Measurements from ENCODE around the gene TAF1B.

TAF1B gene

DNA sequence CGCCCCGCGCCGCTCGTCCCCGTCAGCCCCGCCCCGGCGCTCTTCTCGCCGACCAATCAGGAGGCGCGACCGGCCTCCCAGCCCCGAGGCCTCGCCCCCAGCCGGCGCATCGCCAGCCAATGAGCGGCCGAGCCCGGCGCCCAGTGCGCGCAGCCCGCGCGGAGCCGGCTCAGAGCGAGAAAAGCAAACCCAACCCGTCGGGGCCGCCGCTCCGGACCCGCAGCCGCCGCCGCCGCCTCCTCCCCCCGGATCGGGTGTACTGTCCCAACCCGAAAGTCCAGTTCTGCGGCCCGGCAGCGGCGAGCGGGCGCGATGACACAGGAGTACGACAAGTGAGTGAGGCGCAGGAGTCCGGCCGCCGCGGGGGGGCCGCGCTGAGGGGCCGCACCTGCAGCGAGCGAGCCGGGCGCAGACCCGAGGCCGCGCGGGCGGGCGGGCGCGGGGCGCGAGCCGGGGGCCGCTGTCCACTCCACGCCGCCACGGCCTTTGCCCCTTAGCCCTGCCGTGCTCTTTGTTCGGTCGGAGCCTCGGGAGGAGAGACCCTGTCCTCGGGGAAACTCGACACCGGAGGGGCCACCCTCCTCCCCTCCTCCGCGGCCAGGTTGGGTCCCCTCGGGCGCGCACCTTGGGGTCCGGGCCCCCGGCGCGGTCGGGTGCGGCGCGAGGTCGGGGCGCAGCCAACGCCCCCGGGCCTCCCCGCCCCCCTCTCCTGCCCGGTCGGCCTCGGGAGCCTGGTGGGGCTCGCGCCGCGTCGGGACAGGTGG, 108.4 kb downstream of the TAF1B start, which contains the start of gene GRHL1:
TSS of gene GRHL1 (plus strand) at position 172 of the 764 bp plus-strand sequence. CDS start at position 313, 141 bp downstream.
- Histone ChIP-seq H3K27ac (peak within 1 kb of the TSS in 7 of 11 experiments; percentile 11 to 57 (median 37); a peak in 10 of 22 replicates), H3K36me3 (no peaks in the 10 kb centered on the region), H3K9ac (peak within 1 kb of the TSS; percentile 58 to 82 (median 73)), H3K4me1 (peaks cover 5 to 14% (median 11%) of the 10 kb centered on the region in 10 experiments; a peak in 16 of 20 replicates), H3K4me2 (peak within 1 kb of the TSS; percentile 90 to 99 (median 96)), H3K4me3 (peak within 1 kb of the TSS; percentile 65 to 82 (median 74)), H4K20me1 (peaks cover 0 to 4% (median 0%) of the 10 kb centered on the region in 11 experiments; a peak in 1 of 22 replicates), H3K27me3 (peaks cover 33 to 52% (median 47%) of the 10 kb centered on the region in 11 experiments), H3K9me3 (replicated peaks in 1 of 11) (no peaks in the 10 kb centered on the region)
- TF ChIP-seq Cebpa-rat (IDR thresholded peaks at IDR 0.05): no peak

DNA sequence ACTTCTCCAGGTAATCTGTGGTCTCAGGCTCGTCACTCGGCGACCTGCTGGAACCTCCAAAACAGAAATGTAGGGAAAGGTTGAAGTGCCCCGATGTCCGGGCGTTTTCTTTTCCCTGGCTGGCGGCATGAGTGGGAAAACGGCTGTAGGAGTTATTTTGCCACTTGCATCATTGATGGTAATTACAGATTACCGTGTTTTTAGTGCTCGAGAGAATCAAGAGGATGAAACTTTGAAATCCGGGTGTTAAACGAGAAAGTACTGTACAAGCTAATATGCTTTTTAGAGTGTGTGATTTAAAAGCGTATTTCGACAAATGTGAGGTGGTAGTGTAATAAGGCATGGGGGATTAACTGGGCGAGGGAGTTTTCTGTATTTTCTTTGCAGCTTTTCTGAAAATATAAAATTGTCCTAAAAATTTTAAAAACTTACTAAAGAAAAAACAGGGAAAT, 109.0 kb downstream of the TAF1B start:
- no peak overlapping the region for H3K27ac ChIP-seq
- no peak for TF ChIP-seq Cebpa-rat (IDR thresholded peaks at IDR 0.05)
- H3K4me1 ChIP-seq: peaks cover 5 to 18% (median 14%) of the 10 kb centered on the region in 10 experiments; a peak in 16 of 20 replicates
- peak overlapping the region in 8 of 11 experiments; percentile 71 to 76 (median 74); a peak in 10 of 22 replicates for H3K9ac ChIP-seq
- H3K4me3 ChIP-seq: peak overlapping the region; percentile 65 to 82 (median 74)
- H3K9me3 ChIP-seq (replicated peaks in 1 of 11): no peaks in the 10 kb centered on the region
- no peaks in the 10 kb centered on the region for H3K36me3 ChIP-seq
- H3K27me3 ChIP-seq: peaks cover 33 to 52% (median 47%) of the 10 kb centered on the region in 11 experiments
- H4K20me1 ChIP-seq: peaks cover 0 to 4% (median 0%) of the 10 kb centered on the region in 11 experiments; a peak in 1 of 22 replicates
- peak overlapping the region; percentile 89 to 99 (median 96) for H3K4me2 ChIP-seq

DNA sequence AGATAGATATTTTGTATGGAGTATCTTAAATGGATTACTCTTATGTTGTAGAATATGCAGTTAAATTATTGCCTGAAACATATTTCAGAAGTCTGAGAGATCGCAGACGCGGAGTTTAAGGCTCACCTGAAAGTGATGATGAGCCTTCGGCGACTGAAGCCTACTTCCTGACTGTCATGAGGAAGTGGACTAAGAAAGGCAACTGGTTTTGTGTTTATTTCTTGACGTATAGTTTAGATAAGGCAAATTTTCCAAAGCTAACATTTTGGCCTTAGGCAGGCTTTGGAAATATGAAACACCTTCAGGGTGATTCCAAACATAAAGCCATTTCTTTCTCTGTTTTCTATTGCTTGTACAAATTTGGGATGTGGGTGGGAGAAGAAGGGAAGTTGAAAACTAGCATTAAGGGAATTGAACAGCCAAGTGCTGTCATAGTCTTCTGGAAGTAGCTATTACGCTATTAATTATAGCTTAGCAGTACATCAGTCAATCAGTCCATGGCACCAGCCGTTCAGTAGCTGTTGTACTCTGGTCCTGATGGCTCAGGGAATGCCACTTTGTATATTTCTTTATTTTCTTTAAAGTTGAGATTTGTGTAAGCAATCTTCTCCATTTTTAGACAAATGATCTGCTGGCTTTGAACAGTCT, 109.7 kb downstream of the TAF1B start:
- H4K20me1 ChIP-seq: peaks cover 0 to 4% (median 0%) of the 10 kb centered on the region in 11 experiments; a peak in 1 of 22 replicates
- H3K9ac ChIP-seq: no peak overlapping the region
- H3K27me3 ChIP-seq: peaks cover 33 to 52% (median 47%) of the 10 kb centered on the region in 11 experiments
- H3K4me1 ChIP-seq: peaks cover 5 to 18% (median 14%) of the 10 kb centered on the region in 10 experiments; a peak in 16 of 20 replicates
- no peak overlapping the region for H3K4me3 ChIP-seq
- TF ChIP-seq Cebpa-rat (IDR thresholded peaks at IDR 0.05): no peak
- H3K4me2 ChIP-seq: peak overlapping the region in 2 of 11 experiments; percentile 12 to 23; a peak in 2 of 22 replicates
- H3K36me3 ChIP-seq: no peaks in the 10 kb centered on the region
- H3K27ac ChIP-seq: no peak overlapping the region
- no peaks in the 10 kb centered on the region for H3K9me3 ChIP-seq (replicated peaks in 1 of 11)

DNA sequence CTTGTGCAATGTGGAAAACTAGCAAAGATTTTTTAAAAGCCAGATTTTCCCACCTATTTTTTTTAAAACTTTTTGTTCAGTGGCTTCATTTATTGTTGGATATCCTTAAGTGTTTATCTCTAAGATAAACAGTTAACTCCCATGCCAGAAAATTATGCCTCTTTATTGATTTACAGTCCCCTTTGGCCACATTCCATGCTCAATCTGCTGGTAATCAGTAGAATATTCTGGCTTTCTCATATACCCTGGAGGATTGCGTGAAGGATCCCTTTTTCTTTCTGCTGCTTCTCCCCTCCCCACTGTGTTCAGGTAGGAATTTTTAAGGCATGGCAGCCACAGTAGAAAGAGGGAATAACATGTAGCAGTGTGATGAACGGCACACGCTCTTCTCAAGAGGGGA, 110.9 kb downstream of the TAF1B start:
- H3K27me3 ChIP-seq: peaks cover 33 to 52% (median 47%) of the 10 kb centered on the region in 11 experiments
- H3K9me3 ChIP-seq (replicated peaks in 1 of 11): no peaks in the 10 kb centered on the region
- peaks cover 0 to 4% (median 0%) of the 10 kb centered on the region in 11 experiments; a peak in 1 of 22 replicates for H4K20me1 ChIP-seq
- TF ChIP-seq Cebpa-rat (IDR thresholded peaks at IDR 0.05): no peak
- no peak overlapping the region for H3K9ac ChIP-seq
- no peaks in the 10 kb centered on the region for H3K36me3 ChIP-seq
- H3K27ac ChIP-seq: no peak overlapping the region
- no peak overlapping the region for H3K4me2 ChIP-seq
- H3K4me1 ChIP-seq: peaks cover 5 to 18% (median 14%) of the 10 kb centered on the region in 10 experiments; a peak in 16 of 20 replicates
- no peak overlapping the region for H3K4me3 ChIP-seq

DNA sequence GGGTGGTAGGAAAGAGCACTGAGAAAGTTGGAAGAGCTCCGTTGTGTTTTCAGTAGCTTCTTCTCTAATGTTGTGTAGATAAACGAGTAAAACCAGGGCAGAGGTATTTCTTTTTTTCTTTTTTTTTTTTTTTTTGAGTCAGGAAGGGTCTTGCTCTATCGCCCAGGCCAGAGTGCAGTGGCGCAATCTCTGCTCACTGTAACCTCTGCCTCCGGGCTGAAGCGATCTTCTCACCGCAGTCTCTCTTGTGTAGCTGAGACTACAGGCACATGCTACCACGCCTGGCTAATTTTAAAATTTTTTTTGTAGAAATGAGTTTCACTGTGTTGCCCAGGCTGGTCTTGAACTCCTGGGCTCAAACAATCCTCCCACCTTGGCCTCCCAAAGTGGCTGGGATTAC, 114.8 kb downstream of the TAF1B start:
- Histone ChIP-seq H3K27me3 (peaks cover 6 to 21% (median 19%) of the 10 kb centered on the region in 11 experiments), H3K9me3 (replicated peaks in 1 of 11) (no peaks in the 10 kb centered on the region), H4K20me1 (no peaks in the 10 kb centered on the region), H3K36me3 (no peaks in the 10 kb centered on the region), H3K4me1 (peaks cover 0 to 8% (median 5%) of the 10 kb centered on the region in 10 experiments; a peak in 11 of 20 replicates), H3K4me2 (peak overlapping the region in 2 of 11 experiments; percentile 4; a peak in 2 of 22 replicates), H3K9ac (no peak overlapping the region), H3K4me3 (no peak overlapping the region), H3K27ac (no peak overlapping the region)
- TF ChIP-seq Cebpa-rat (IDR thresholded peaks at IDR 0.05): peak in 1 of 11 experiments; percentile 48; a peak in 1 of 22 replicates

DNA sequence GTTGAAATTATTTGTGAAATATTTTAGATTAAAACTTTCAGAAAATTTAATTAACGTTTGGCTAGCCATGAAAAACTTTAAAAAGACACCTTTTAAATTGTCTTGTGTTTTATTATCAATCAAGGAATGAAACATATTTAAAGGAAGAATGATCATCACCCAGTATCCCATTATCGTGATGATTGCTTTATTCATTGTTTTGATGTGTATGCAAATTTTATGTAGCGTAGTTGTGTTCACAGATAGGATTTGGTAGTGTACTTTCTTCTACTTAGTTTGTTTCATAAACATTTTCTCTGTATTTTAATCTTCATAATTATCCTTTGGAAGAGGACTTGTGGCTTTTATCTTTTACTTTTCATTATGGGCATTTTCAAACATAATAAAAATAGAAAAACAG, 116.0 kb downstream of the TAF1B start:
- Histone ChIP-seq H3K27me3 (peaks cover 0 to 9% (median 7%) of the 10 kb centered on the region in 11 experiments; a peak in 20 of 22 replicates), H3K36me3 (no peaks in the 10 kb centered on the region), H3K4me3 (no peak overlapping the region), H3K9ac (no peak overlapping the region), H3K4me2 (no peak overlapping the region), H3K4me1 (peaks cover 0 to 8% (median 5%) of the 10 kb centered on the region in 10 experiments; a peak in 9 of 20 replicates), H3K27ac (no peak overlapping the region), H3K9me3 (replicated peaks in 1 of 11) (no peaks in the 10 kb centered on the region), H4K20me1 (no peaks in the 10 kb centered on the region)
- no peak for TF ChIP-seq Cebpa-rat (IDR thresholded peaks at IDR 0.05)

DNA sequence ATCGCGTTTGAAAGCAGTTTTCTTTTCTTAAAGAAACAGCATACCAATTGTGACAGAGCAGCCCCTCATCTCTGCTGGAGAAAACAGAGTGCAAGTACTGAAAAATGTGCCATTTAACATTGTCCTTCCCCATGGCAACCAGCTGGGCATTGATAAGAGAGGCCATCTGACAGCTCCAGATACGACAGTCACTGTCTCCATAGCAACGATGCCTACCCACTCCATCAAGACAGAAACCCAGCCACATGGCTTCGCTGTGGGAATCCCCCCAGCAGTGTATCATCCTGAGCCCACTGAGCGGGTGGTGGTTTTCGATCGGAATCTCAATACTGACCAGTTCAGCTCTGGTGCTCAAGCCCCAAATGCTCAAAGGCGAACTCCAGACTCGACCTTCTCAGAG, 117.7 kb downstream of the TAF1B start:
- no peaks in the 10 kb centered on the region for H4K20me1 ChIP-seq
- H3K4me3 ChIP-seq: no peak overlapping the region
- H3K27ac ChIP-seq: no peak overlapping the region
- no peak for TF ChIP-seq Cebpa-rat (IDR thresholded peaks at IDR 0.05)
- no peaks in the 10 kb centered on the region for H3K27me3 ChIP-seq
- no peak overlapping the region for H3K9ac ChIP-seq
- no peaks in the 10 kb centered on the region for H3K36me3 ChIP-seq
- no peaks in the 10 kb centered on the region for H3K9me3 ChIP-seq (replicated peaks in 1 of 11)
- peaks cover 0 to 8% (median 5%) of the 10 kb centered on the region in 10 experiments; a peak in 9 of 20 replicates for H3K4me1 ChIP-seq
- H3K4me2 ChIP-seq: no peak overlapping the region

DNA sequence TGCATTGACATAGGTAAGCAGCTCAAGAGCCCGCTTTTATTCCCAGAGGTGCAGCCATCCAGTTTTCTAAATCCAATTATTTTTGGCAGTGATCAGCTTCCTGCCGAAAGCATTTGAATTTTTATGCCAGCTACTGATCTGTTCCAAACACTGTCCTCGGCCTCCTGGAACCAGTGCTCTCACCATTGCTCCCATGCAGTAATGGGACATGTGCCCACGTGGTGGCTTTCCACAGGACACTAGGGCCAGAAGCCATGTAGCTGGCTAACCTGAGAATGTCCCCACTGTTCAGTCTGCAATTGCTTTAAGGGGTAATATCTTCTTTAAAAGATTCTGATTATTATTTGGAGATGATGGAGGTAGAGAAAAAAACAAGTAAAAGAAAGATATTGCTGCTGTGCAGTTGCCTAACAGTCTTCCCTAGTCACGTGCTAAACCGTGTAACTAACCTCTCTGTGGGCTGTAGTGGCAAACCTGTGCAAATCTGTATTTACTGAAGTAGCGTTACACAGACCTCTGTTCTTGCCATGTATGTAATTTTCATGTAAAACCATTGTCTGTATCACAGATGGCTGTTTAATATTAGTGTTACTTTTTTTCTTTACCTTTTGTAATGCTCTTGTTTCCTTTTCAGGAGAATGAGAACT, 121.2 kb downstream of the TAF1B start:
- Histone ChIP-seq H3K4me1 (peaks cover 0 to 19% (median 0%) of the 10 kb centered on the region in 10 experiments; a peak in 4 of 20 replicates), H3K27ac (no peak overlapping the region), H3K36me3 (no peaks in the 10 kb centered on the region), H3K4me2 (no peak overlapping the region), H3K9ac (no peak overlapping the region), H4K20me1 (no peaks in the 10 kb centered on the region), H3K4me3 (no peak overlapping the region), H3K27me3 (no peaks in the 10 kb centered on the region), H3K9me3 (replicated peaks in 1 of 11) (no peaks in the 10 kb centered on the region)
- TF ChIP-seq Cebpa-rat (IDR thresholded peaks at IDR 0.05): no peak

All from BLaER1 treated with 17β-estradiol and CSF1 and Interleukin-3, amounts not matched to agents 10 nM and 100 nM (cell line).